HG02759 (cell line): Measurements from ENCODE around the gene LGR6.
"Not testable (repeated sequence)": the region's sequence is repeated elsewhere in the genome, so short reads cannot be mapped to it uniquely, and the experiment has no call there.

ENCODE experiments used
- ATAC-seq: cut with Tn5 transposase; IDR thresholded peaks from one replicate; pipeline ENCODE4 v1.9.1; 2021; ENCODE audit warnings: mild to moderate bottlenecking, moderate library complexity; ENCODE audit not compliant: unreplicated experiment

LGR6 gene

GRCh38 chr1:202261209-202261958 is 67.8 kb downstream of the LGR6 start:
- ATAC-seq: not testable (repeated sequence)

GRCh38 chr1:202263628-202264027 is 70.0 kb downstream of the LGR6 start:
- ATAC-seq: no peak

- ATAC-seq: no peak
These were observed 70.7 kb downstream of the LGR6 start for GRCh38 chr1:202264300-202264699.

- no peak for ATAC-seq
These were observed 71.1 kb downstream of the LGR6 start for GRCh38 chr1:202264726-202265125.

- no peak for ATAC-seq
These were observed 72.6 kb downstream of the LGR6 start for GRCh38 chr1:202266061-202266765.

- ATAC-seq: no peak
These were observed 74.4 kb downstream of the LGR6 start for GRCh38 chr1:202268032-202268431.

GRCh38 chr1:202268817-202269216 is 75.2 kb downstream of the LGR6 start:
- ATAC-seq: no peak

GRCh38 chr1:202270871-202271326 is 77.3 kb downstream of the LGR6 start:
- no peak for ATAC-seq

- ATAC-seq: no peak
These were observed 78.7 kb downstream of the LGR6 start for GRCh38 chr1:202272103-202272845.

- ATAC-seq: no peak
These were observed 81.0 kb downstream of the LGR6 start for GRCh38 chr1:202274611-202275010.

- no peak for ATAC-seq
These were observed 81.6 kb downstream of the LGR6 start for GRCh38 chr1:202275061-202275770.

- no peak for ATAC-seq
These were observed 82.6 kb downstream of the LGR6 start for GRCh38 chr1:202276081-202276715.

- no peak for ATAC-seq
These were observed 83.3 kb downstream of the LGR6 start for GRCh38 chr1:202276920-202277319.

- ATAC-seq: no peak
These were observed 85.2 kb downstream of the LGR6 start for GRCh38 chr1:202278751-202279150.

GRCh38 chr1:202279806-202280205 is 86.2 kb downstream of the LGR6 start:
- ATAC-seq: no peak

- ATAC-seq: no peak
These were observed 87.0 kb downstream of the LGR6 start for GRCh38 chr1:202280595-202280994.

GRCh38 chr1:202281316-202282024 is 87.9 kb downstream of the LGR6 start:
- no peak for ATAC-seq

GRCh38 chr1:202282025-202282371 is 88.4 kb downstream of the LGR6 start:
- no peak for ATAC-seq

- ATAC-seq: no peak
These were observed 89.1 kb downstream of the LGR6 start for GRCh38 chr1:202282596-202283283.
